ENCODE measurements around the gene TTLL5. TPM values are rescaled to one million over a fixed set of nuclear protein-coding genes. Genes with fewer than 3 reads are reported as not detected.

Gene TTLL5
- total and polyA plus RNA-seq, 2 of the 13 experiments (the other 11 are each of a cell fraction or from before 2014, with no cell fraction given): 11.8 to 18.8 TPM

DNA sequence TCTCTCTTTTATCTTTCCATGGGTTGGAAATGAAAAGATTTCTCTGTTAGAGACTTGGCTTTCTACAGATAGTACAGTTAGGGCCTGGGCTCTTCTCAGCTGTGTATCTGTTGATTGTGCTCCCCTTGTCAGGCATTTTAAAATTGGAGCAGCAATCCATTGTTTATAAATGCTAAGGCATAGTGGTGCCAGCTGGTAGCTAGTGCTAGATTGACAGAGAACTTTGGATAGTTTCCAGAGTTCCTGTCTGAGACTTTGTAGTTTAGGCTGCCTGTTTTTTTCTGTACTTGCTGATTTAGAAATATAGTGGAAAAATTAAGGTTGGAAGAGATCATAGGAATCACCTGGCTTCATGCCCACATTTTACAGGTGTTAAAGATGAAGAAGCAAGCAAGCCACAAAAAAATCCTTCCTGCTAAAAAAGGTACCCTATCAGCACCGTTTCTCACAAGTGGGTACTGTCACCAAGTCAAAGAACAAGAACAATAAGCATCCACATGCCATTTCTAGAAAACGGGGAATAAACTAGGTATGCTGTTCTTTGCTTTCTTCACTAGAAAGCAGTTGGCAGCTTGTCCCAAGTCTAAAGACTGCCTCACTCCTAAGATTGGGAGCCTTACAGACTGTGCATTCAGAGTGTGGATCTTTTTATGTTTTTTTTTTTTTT, 6.2 kb downstream of the TTLL5 start:
- 92% methylated on average over 2 of the region's 2 CpGs for WGBS (ENCODE audit: low lambda C conversion rate)
- POLR2A ChIA-PET: no interaction called here
- no TSS peak for BruUV-seq (replicated peaks)

More for the DNA sequence above, 6.2 kb downstream of the TTLL5 start:
- in situ Hi-C loops (cut with HindIII; ENCODE audit: extremely low pct_ligation_motif_present, low pct_unique_long_range_greater_than_20kb): no loop called here
- no peak for FAIRE-seq
- Histone ChIP-seq H3K4me3 (replicated peaks in 1 of 3; ENCODE audit: insufficient read depth in 1 of 3, low read depth in 2 of 3, low read length in 3 of 3) (no peak overlapping the region), H3K27me3 (ENCODE audit: control insufficient read depth in 1 of 2, insufficient read depth in 2 of 2, low read length in 2 of 2) (no peaks in the 10 kb centered on the region), H4K20me1 (ENCODE audit: insufficient read depth, low read length) (no peaks in the 10 kb centered on the region), H3K27ac (ENCODE audit: extremely low read length, insufficient read depth, low read length) (no peak overlapping the region), H3K79me2 (ENCODE audit: insufficient read depth, low read length) (peaks cover 6% of the 10 kb centered on the region), H3K4me2 (ENCODE audit: low read depth, low read length) (no peak overlapping the region), H3K9me3 (ENCODE audit: low read length) (no peaks in the 10 kb centered on the region), H2AFZ (ENCODE audit: low read length) (no peak overlapping the region), H3K9ac (ENCODE audit: insufficient read depth, low read depth, low read length) (no peak overlapping the region), H3K36me3 (replicated peaks in 1 of 2; ENCODE audit: control insufficient read depth in 1 of 2, insufficient read depth in 2 of 2, low read length in 2 of 2) (peaks cover 2 to 23% of the 10 kb centered on the region in 2 experiments), H3K4me1 (ENCODE audit: insufficient read depth, low read length) (peaks cover 8% of the 10 kb centered on the region)
- CTCF ChIA-PET (ENCODE audit: low intra/inter-chr PET ratio, low total read pairs): no interaction called here
- no peak for ATAC-seq
- DNase-seq (ENCODE audit: low spot score): no peak
- TF ChIP-seq ZNF703 (CRISPR knock-in tag; IDR thresholded peaks at IDR 0.05; ENCODE audit: borderline replicate concordance) (no peak), ZNF274 (CRISPR knock-in tag; IDR thresholded peaks at IDR 0.05) (no peak), ZSCAN21 (CRISPR knock-in tag; IDR thresholded peaks at IDR 0.05; ENCODE audit: borderline replicate concordance) (no peak), GTF3A (CRISPR knock-in tag; conservative IDR thresholded peaks at IDR 0.05) (no peak), ZNF441 (CRISPR knock-in tag; IDR thresholded peaks at IDR 0.05; ENCODE audit: borderline replicate concordance) (no peak), JUND (CRISPR knock-in tag; IDR thresholded peaks at IDR 0.05) (no peak), ZNF430 (CRISPR knock-in tag; IDR thresholded peaks at IDR 0.05) (no peak), HNRNPUL1 (IDR thresholded peaks at IDR 0.05; ENCODE audit: low read depth, low read length) (no peak), POLR2A (IDR thresholded peaks at IDR 0.05; ENCODE audit: insufficient read depth in 1 of 2, low read depth in 2 of 2, low read length in 2 of 2) (no peak), HOXA5 (CRISPR knock-in tag; IDR thresholded peaks at IDR 0.05) (no peak), PHF20 (CRISPR knock-in tag; IDR thresholded peaks at IDR 0.05) (no peak), HHEX (CRISPR knock-in tag; IDR thresholded peaks at IDR 0.05) (no peak)
- TF ChIP-seq, protein P1, sequence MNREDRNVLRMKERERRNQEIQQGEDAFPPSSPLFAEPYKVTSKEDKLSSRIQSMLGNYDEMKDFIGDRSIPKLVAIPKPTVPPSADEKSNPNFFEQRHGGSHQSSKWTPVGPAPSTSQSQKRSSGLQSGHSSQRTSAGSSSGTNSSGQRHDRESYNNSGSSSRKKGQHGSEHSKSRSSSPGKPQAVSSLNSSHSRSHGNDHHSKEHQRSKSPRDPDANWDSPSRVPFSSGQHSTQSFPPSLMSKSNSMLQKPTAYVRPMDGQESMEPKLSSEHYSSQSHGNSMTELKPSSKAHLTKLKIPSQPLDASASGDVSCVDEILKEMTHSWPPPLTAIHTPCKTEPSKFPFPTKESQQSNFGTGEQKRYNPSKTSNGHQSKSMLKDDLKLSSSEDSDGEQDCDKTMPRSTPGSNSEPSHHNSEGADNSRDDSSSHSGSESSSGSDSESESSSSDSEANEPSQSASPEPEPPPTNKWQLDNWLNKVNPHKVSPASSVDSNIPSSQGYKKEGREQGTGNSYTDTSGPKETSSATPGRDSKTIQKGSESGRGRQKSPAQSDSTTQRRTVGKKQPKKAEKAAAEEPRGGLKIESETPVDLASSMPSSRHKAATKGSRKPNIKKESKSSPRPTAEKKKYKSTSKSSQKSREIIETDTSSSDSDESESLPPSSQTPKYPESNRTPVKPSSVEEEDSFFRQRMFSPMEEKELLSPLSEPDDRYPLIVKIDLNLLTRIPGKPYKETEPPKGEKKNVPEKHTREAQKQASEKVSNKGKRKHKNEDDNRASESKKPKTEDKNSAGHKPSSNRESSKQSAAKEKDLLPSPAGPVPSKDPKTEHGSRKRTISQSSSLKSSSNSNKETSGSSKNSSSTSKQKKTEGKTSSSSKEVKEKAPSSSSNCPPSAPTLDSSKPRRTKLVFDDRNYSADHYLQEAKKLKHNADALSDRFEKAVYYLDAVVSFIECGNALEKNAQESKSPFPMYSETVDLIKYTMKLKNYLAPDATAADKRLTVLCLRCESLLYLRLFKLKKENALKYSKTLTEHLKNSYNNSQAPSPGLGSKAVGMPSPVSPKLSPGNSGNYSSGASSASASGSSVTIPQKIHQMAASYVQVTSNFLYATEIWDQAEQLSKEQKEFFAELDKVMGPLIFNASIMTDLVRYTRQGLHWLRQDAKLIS (CRISPR knock-in tag; IDR thresholded peaks at IDR 0.05): no peak
- intact Hi-C loops (cut with micrococcal nuclease; ENCODE audit: unreplicated experiment): no loop called here
